DND-41 (cell line): ENCODE results near the gene ARMCX4.

Experiments
- CTCF ChIP-seq: IDR thresholded peaks from 2 replicates; pipeline ENCODE4 v1.5.1; 2012; ENCODE audit warnings: borderline replicate concordance, low read length, moderate library complexity, mild to moderate bottlenecking; ENCODE audit not compliant: poor library complexity, severe bottlenecking; ENCODE audit errors: extremely low read depth
- EZH2 ChIP-seq: IDR thresholded peaks from 3 replicates; pipeline ENCODE4 v1.6.1; 2012; ENCODE audit warnings: borderline replicate concordance, low read depth, mild to moderate bottlenecking, moderate library complexity, low read length, inconsistent platforms; ENCODE audit not compliant: severe bottlenecking

GRCh38 chrX:101483705-101484104 is 1.6 kb upstream of the ARMCX4 start:
- TF ChIP-seq EZH2: no peak
- TF ChIP-seq CTCF: no peak
